ENCODE measurements around the gene CSTF1.

CSTF1 gene

DNA sequence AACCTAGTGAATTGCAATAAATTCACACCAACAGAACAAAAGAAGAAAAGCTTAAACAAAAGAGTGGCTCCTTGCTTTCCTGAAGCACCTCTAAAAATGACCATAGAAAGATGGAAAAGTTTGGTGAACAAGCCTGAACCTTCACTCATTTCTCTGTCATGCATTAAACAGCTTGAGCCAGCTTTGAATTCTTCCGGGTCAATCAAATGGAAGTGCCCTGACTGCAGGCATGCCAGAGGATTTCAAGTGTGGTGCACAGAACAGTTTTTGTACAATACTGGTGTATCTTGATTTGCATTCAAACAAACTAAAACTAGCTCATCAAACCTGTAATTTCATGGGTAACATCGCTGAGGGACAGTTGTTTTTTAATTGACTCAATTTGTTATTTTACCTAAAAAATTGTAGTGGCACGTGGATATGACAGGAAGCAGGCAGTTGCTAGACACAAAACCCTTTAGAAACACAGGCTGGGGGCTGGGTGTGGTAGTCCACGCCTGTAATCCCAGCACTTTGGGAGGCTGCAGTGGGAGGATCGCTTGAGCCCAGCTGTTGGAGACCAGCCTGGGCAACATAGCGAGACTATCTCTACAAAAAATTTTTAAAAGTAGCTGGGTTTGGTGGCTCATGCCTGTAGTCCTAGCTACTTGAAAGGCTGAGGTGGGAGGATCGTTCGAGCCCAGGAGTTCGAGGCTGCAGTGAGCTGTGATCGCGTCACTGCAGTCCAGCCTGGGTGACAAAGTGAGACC is 28.7 kb downstream of the CSTF1 start:
- no peak overlapping the region for H3K4me3 ChIP-seq (ENCODE audit: low read depth, low read length)
- DNase-seq (ENCODE audit: low read depth): no peak
- no peak for TF ChIP-seq CTCF (IDR thresholded peaks at IDR 0.05; ENCODE audit: insufficient read depth, low read depth, low read length, missing control alignments)

DNA sequence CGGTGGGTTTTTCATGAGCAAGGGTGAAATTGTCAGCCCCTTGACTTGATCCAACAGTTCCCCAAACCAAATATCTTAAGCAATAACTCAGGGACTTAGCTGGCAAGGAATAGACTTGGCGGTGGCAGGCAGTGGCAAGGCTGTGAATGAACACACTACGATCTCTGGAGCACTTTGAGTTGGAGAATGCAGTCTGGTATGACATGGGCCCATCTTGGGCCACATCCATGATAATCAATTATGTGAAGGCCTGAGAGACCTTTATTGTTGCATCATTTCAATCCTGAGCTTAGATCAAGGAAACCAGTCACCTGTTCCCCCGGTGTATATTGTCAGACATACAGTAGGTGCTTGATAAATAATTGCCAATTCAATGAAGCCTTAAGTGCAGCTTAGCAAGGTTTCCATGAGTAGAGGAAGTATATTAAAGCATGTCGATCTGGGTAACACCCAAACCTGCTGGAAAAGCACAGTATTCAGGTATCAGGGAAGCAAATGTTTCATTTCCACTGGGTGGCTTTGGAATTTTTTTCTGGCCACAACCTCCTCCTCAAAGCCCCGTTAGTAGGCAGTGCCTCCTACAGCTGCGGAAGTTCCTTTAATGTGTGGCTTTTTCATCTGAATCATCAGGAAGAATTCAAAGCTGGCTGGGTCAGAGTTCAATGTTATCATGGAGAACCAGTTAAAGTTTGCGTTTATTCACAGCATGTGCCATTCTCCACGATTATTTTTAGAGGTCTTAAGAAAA is 29.8 kb downstream of the CSTF1 start:
- TF ChIP-seq CTCF (IDR thresholded peaks at IDR 0.05; ENCODE audit: insufficient read depth, low read depth, low read length, missing control alignments): no peak
- no peak for DNase-seq (ENCODE audit: low read depth)
- H3K4me3 ChIP-seq (ENCODE audit: low read depth, low read length): no peak overlapping the region

DNA sequence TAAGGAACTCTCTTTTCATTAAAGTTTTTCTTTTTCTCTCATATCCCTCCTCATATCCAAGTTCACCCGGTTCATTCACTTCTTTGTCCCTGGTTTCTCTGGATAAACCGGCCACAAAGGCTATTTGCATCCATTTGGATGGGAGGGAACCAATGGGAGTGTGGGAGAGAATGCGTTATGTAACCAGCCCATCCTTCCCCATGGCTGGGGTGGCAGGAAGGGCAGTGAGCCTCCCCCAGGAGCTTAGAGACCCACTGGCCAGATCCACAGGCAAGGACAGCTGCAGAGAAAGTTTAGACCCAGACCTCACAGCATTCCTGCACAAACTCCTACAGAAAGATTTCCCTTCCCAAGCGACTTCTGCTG is 30.4 kb downstream of the CSTF1 start:
- no peak for TF ChIP-seq CTCF (IDR thresholded peaks at IDR 0.05; ENCODE audit: insufficient read depth, low read depth, low read length, missing control alignments)
- no peak for DNase-seq (ENCODE audit: low read depth)
- no peak overlapping the region for H3K4me3 ChIP-seq (ENCODE audit: low read depth, low read length)

GRCh38 chr20:56423211-56423610 is 30.8 kb downstream of the CSTF1 start:
- no peak for DNase-seq (ENCODE audit: low read depth)
- H3K4me3 ChIP-seq (ENCODE audit: low read depth, low read length): no peak overlapping the region
- no peak for TF ChIP-seq CTCF (IDR thresholded peaks at IDR 0.05; ENCODE audit: insufficient read depth, low read depth, low read length, missing control alignments)

- DNase-seq (ENCODE audit: low read depth): no peak
- TF ChIP-seq CTCF (IDR thresholded peaks at IDR 0.05; ENCODE audit: insufficient read depth, low read depth, low read length, missing control alignments): no peak
- H3K4me3 ChIP-seq (ENCODE audit: low read depth, low read length): no peak overlapping the region
Observed at GRCh38 chr20:56423886-56424285, 31.4 kb downstream of the CSTF1 start.

DNA sequence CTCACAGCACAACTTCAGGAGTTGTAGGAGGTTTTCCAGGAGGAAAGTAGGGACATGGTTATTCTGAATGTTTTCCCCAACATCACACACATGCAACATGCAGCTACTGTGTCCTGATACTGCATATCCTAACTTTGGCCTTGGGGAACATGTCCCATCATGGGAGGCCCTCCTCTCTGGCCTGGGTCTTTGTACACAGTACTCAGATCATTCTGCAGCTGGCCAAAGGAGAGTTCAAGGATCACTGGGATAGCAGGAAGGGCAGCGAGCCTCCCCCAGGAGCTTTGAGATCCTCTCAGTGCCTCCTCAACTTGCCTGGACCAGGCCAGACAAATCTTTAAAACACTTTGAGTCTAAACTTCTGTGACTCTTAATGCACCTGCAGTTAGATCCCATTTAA is 32.5 kb downstream of the CSTF1 start:
- no peak for TF ChIP-seq CTCF (IDR thresholded peaks at IDR 0.05; ENCODE audit: insufficient read depth, low read depth, low read length, missing control alignments)
- H3K4me3 ChIP-seq (ENCODE audit: low read depth, low read length): no peak overlapping the region
- DNase-seq (ENCODE audit: low read depth): no peak

Measured in GM12865 (cell line).